Keratinocyte (primary cell): ENCODE results near the gene HYKK. TPM values are rescaled to one million over a fixed set of nuclear protein-coding genes. Genes with fewer than 3 reads are reported as not detected.
"Not testable (repeated sequence)": the region's sequence is repeated elsewhere in the genome, so short reads cannot be mapped to it uniquely, and the experiment has no call there.

Source experiments
- DNase-seq: peaks from one replicate; pipeline ENCODE4 v3.0.0-alpha.2; 2011; ENCODE audit warnings: low read depth, missing footprints, low spot score
- FAIRE-seq: peaks from 2 replicates; lab custom pipeline; 2011; peaks lifted over from hg19 to GRCh38; lab: Jason Lieb, UNC
- H2AFZ ChIP-seq: 2 replicates; pipeline ENCODE4 v1.6.0; 2012; ENCODE audit warnings: low read length, control low read depth, inconsistent platforms; ENCODE audit not compliant: control insufficient read depth
- H3K27ac ChIP-seq: 2 replicates; pipeline ENCODE4 v1.5.1; 2011; ENCODE audit warnings: low read length; ENCODE audit not compliant: control insufficient read depth, insufficient read depth
- H3K27me3 ChIP-seq: 3 replicates; pipeline ENCODE4 v1.6.0; 2011; ENCODE audit warnings: low read length; ENCODE audit not compliant: control insufficient read depth, insufficient read depth; ENCODE audit errors: extremely low read depth
- H3K36me3 ChIP-seq, 2 experiments: 2 replicates in 1 of 2; 3 replicates in 1 of 2; pipeline ENCODE4 v1.5.1; 2011; ENCODE audit warnings: low read length in 2 of 2, mild to moderate bottlenecking in 1 of 2; ENCODE audit not compliant: control insufficient read depth in 2 of 2, insufficient read depth in 2 of 2; ENCODE audit errors: extremely low read depth in 1 of 2
- H3K4me1 ChIP-seq: 3 replicates; pipeline ENCODE4 v1.5.1; 2011; ENCODE audit warnings: low read length; ENCODE audit not compliant: control insufficient read depth, insufficient read depth; ENCODE audit errors: extremely low read depth
- H3K4me2 ChIP-seq: 3 replicates; pipeline ENCODE4 v1.6.0; 2011; ENCODE audit warnings: low read depth, low read length; ENCODE audit not compliant: control insufficient read depth, insufficient read depth; ENCODE audit errors: extremely low read depth
- H3K4me3 ChIP-seq, 3 experiments: fragments of 200-600 bp in 1 of 3; sonication (generic) in 1 of 3; 2 replicates in 2 of 3; 3 replicates in 1 of 3; pipeline ENCODE4 v1.5.1; 2011 to 2016; ENCODE audit warnings: low read length in 3 of 3, mild to moderate bottlenecking in 3 of 3, control low read depth in 2 of 3, inconsistent platforms in 1 of 3, low read depth in 1 of 3, mixed read lengths in 1 of 3, mixed run types in 1 of 3, moderate library complexity in 1 of 3; ENCODE audit not compliant: control insufficient read depth in 2 of 3, insufficient read depth in 2 of 3; ENCODE audit errors: extremely low read depth in 1 of 3
- H3K79me2 ChIP-seq: 2 replicates; pipeline ENCODE4 v1.6.0; 2012; ENCODE audit warnings: low read length; ENCODE audit not compliant: control insufficient read depth, insufficient read depth
- H3K9ac ChIP-seq: 3 replicates; pipeline ENCODE4 v1.6.0; 2011; ENCODE audit warnings: low read length; ENCODE audit not compliant: control insufficient read depth, insufficient read depth; ENCODE audit errors: extremely low read depth
- H3K9me1 ChIP-seq: 3 replicates; pipeline ENCODE4 v1.6.0; 2011; ENCODE audit warnings: low read length; ENCODE audit not compliant: control insufficient read depth, insufficient read depth; ENCODE audit errors: extremely low read depth
- H3K9me3 ChIP-seq: 2 replicates; pipeline ENCODE4 v1.5.1; 2012; ENCODE audit warnings: low read depth, low read length; ENCODE audit not compliant: control insufficient read depth
- H4K20me1 ChIP-seq: 3 replicates; pipeline ENCODE4 v1.6.0; 2011; ENCODE audit warnings: low read length; ENCODE audit not compliant: control insufficient read depth, insufficient read depth; ENCODE audit errors: extremely low read depth
- EZH2 ChIP-seq: IDR thresholded peaks from one replicate; pipeline ENCODE4 v1.6.1; 2012; ENCODE audit warnings: inconsistent platforms, mild to moderate bottlenecking, low read length, moderate library complexity
- dilution Hi-C: fragments of 300-500 bp; cut with MboI; formaldehyde crosslinking; loops from one replicate; pipeline ENCODE4 v1.7.0; 2020; ENCODE audit warnings: low sequenced_read_pairs; ENCODE audit not compliant: extremely low pct_ligation_motif_present
- polyA plus RNA-seq, 5 experiments: library from polyadenylated mRNA; depleted of rRNA in 3 of 5; stranded (reverse) in 3 of 5; stranded (forward) in 1 of 5; unstranded in 1 of 5; fragments of >200 nt; gene quantifications; 1 replicate in 1 of 5; 2 replicates in 3 of 5; 3 replicates in 1 of 5; pipeline versions ENCODE4 v1.2.1 to v1.2.3, GENCODE V29; 2011 to 2012; ENCODE audit warnings: missing spikeins in 2 of 5, low read depth in 1 of 5, low replicate concordance in 1 of 5
- TF ChIP-seq, protein P1 (sequence below), 3 experiments: IDR thresholded peaks in 1 of 3; conservative IDR thresholded peaks in 1 of 3; optimal IDR thresholded peaks in 1 of 3; 2 replicates in 2 of 3; 3 replicates in 1 of 3; pipeline versions ENCODE3 to v1.5.1; 2011; ENCODE audit warnings: low read length in 3 of 3, mild to moderate bottlenecking in 3 of 3, moderate library complexity in 2 of 3, control low read depth in 1 of 3, inconsistent platforms in 1 of 3; ENCODE audit not compliant: insufficient read depth in 2 of 3; ENCODE audit errors: extremely low read depth in 1 of 3

The HYKK gene
- polyA plus RNA-seq, 1 donor (not counting 4 experiments of a cell fraction or from before 2014, with no cell fraction given): 2.2 TPM

DNA sequence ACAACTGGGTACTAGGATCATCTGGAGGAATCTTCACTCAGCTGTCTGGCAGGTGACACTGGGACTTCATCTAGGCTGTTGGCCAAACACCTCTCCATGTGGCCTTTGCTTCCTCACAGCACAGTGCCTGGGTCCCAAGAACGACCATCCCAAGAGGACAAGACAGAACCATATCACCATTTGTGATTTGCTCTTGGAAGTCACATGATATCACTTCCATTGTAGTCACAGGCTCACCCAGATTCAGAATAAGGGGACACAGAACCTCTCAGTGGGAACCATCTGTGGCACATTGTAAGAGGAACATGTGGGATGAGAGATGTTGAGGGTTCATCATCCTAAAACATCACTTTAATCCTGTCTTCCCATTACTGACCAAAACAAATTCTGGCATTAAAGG lies 31.0 kb downstream of the HYKK start:
- no peak overlapping the region for H2AFZ ChIP-seq
- TF ChIP-seq EZH2: no peak
- TF ChIP-seq, protein P1, sequence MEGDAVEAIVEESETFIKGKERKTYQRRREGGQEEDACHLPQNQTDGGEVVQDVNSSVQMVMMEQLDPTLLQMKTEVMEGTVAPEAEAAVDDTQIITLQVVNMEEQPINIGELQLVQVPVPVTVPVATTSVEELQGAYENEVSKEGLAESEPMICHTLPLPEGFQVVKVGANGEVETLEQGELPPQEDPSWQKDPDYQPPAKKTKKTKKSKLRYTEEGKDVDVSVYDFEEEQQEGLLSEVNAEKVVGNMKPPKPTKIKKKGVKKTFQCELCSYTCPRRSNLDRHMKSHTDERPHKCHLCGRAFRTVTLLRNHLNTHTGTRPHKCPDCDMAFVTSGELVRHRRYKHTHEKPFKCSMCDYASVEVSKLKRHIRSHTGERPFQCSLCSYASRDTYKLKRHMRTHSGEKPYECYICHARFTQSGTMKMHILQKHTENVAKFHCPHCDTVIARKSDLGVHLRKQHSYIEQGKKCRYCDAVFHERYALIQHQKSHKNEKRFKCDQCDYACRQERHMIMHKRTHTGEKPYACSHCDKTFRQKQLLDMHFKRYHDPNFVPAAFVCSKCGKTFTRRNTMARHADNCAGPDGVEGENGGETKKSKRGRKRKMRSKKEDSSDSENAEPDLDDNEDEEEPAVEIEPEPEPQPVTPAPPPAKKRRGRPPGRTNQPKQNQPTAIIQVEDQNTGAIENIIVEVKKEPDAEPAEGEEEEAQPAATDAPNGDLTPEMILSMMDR (optimal IDR thresholded peaks at IDR 0.05 in 1 of 3, IDR thresholded peaks at IDR 0.05 in 1 of 3, conservative IDR thresholded peaks at IDR 0.05 in 1 of 3; ENCODE audit: extremely low read depth in 1 of 3, insufficient read depth in 2 of 3, low read length in 3 of 3): no peak
- no peak overlapping the region for H3K4me2 ChIP-seq
- H3K27ac ChIP-seq: no peak overlapping the region
- FAIRE-seq (no peak), DNase-seq (no peak)
- no peaks in the 10 kb centered on the region for H3K27me3 ChIP-seq
- H3K9ac ChIP-seq: no peak overlapping the region
- peaks cover 9% of the 10 kb centered on the region for H3K4me1 ChIP-seq
- H3K79me2 ChIP-seq: peaks cover 30% of the 10 kb centered on the region
- dilution Hi-C loops: no loop called here
- H3K4me3 ChIP-seq: no peak overlapping the region
- no peaks in the 10 kb centered on the region for H4K20me1 ChIP-seq
- H3K36me3 ChIP-seq: peaks cover 0 to 5% of the 10 kb centered on the region in 2 experiments
- no peaks in the 10 kb centered on the region for H3K9me3 ChIP-seq
- no peaks in the 10 kb centered on the region for H3K9me1 ChIP-seq

DNA sequence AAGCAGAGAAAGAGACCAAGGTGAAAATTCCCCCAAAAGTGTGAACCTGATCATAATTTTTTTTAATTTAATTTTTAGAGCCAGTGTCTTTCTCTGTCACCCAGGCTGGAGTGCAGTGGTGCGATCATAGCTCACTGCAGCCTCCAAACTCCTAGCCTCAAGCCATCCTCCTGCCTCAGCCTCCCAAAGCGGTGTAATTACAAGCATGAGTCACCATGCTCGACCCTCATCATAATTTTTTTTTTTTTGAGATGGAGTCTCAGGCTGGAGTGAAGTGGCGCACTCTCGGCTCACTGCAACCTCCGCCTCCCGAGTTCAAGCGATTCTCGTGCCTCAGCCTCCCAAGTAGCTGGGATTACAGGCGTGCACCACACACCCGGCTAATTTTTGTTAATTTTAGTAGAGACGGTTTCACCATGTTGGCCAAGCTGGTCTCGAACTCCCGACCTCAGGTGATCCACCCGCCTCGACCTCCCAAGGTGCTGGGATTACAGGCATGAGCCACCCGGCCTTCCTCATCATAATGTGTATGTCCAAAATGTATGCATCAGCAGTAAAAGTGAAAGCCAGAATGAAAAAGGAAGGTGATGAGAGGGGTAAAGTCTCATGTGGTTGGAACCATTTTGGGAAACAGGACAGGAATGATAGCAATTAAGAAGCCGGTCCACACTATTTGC lies 32.2 kb downstream of the HYKK start:
- H3K36me3 ChIP-seq, H3K27me3 ChIP-seq, FAIRE-seq, H3K4me1 ChIP-seq, DNase-seq, H3K9me3 ChIP-seq, dilution Hi-C loops, H3K9me1 ChIP-seq, H4K20me1 ChIP-seq: not testable (repeated sequence)
- H3K79me2 ChIP-seq: peaks cover 30% of the 10 kb centered on the region
- peak overlapping the region; percentile 94 for H3K27ac ChIP-seq
- H3K4me2 ChIP-seq: peak overlapping the region; percentile 80
- peak overlapping the region; percentile 98 for H2AFZ ChIP-seq
- peak overlapping the region; percentile 98 for H3K9ac ChIP-seq
- peak overlapping the region; percentile 68 to 88 (median 86) for H3K4me3 ChIP-seq
